Aorta (tissue), 5 donors: Measurements from ENCODE around the gene EXD3. TPM values are rescaled to one million over a fixed set of nuclear protein-coding genes. Genes with fewer than 3 reads are reported as not detected.
A peak's percentile ranks its signal among the peaks of the same experiment; 100 is the strongest.

Source experiments
- ATAC-seq: fragments of 200-7000 bp; cut with Tn5 transposase; one replicate; pipeline ENCODE4 v1.9.1; 2022; ENCODE audit warnings: moderate library complexity; ENCODE audit not compliant: low FRiP score
- DNase-seq, 2 donors: peaks; one replicate each; pipeline ENCODE4 v3.0.0-alpha.2; 2020
- H3K27ac ChIP-seq, 2 donors: one replicate each; pipeline ENCODE4 v1.5.1; 2013; ENCODE audit warnings: low read length in 2 of 2, mild to moderate bottlenecking in 2 of 2, moderate library complexity in 2 of 2, control low read depth in 1 of 2, inconsistent platforms in 1 of 2, low read depth in 1 of 2
- H3K27me3 ChIP-seq, 2 donors: one replicate each; pipeline ENCODE4 v1.6.1; 2013; ENCODE audit warnings: control low read depth in 1 of 2, low read length in 1 of 2, mild to moderate bottlenecking in 1 of 2, moderate library complexity in 1 of 2; ENCODE audit not compliant: insufficient read depth in 2 of 2, control insufficient read depth in 1 of 2
- H3K36me3 ChIP-seq, 2 donors: one replicate each; pipeline ENCODE4 v1.6.1; 2013; ENCODE audit warnings: control low read depth in 1 of 2, low read length in 1 of 2, mild to moderate bottlenecking in 1 of 2; ENCODE audit not compliant: insufficient read depth in 2 of 2, control insufficient read depth in 1 of 2
- H3K4me1 ChIP-seq, 2 donors: one replicate each; pipeline ENCODE4 v1.6.1; 2013; ENCODE audit warnings: low read length in 2 of 2, control low read depth in 1 of 2, mild to moderate bottlenecking in 1 of 2, moderate library complexity in 1 of 2; ENCODE audit not compliant: insufficient read depth in 2 of 2, control insufficient read depth in 1 of 2
- H3K4me3 ChIP-seq, 2 donors: one replicate each; pipeline ENCODE4 v1.5.1; 2013; ENCODE audit warnings: low read length in 2 of 2, control low read depth in 1 of 2, mild to moderate bottlenecking in 1 of 2
- H3K9me3 ChIP-seq: one replicate; pipeline ENCODE4 v1.6.1; 2013; ENCODE audit warnings: mild to moderate bottlenecking, low read length; ENCODE audit not compliant: control insufficient read depth
- WGBS, 2 donors: extraction: QIAGEN DNeasy Blood & Tissue Kit; methylation state at CpG; one replicate each; pipeline ENCODE4 v1.1.7; 2013; 5-methylcytosine and 5-hydroxymethylcytosine counted together
- intact Hi-C, 2 donors: fragments of 100-400 bp; cut with DNase I; formaldehyde crosslinking; loops; one replicate each; pipeline versions ENCODE4 v1.14.2 to v1.15.0; 2022
- polyA plus RNA-seq, 2 donors: library from polyadenylated mRNA; stranded (reverse); fragments of 200-250 nt; gene quantifications; one replicate each; pipeline ENCODE4 v1.2.3, GENCODE V29; 2013
- total RNA-seq, 2 donors: library from RNA; stranded (reverse); fragmentation: NEBNext Ultra II Directional; extraction: Animal tissue kit (Norgen Biotek cat#: 25700); gene quantifications; one replicate each; pipeline ENCODE4 v1.2.1, GENCODE V29; 2021
- donor health status: healthy with polysubstance abuse.
- donor health status: Bipolar disorder and iron deficiency.
- donor health status: DM: no; HTN: no; CAD: no.
- donor health status: DM: no; HTN: no; CAD: no.
- donor health status: DM: yes; HTN: yes; CAD: no.

EXD3 gene
- total and polyA plus RNA-seq, 4 donors, result 15.9 to 96.8 (median 30.0) TPM

- 81 to 83% methylated on average over 20 of the region's 20 CpGs for WGBS, 2 donors
- intact Hi-C loops, result no loop called here
- no peaks in the 10 kb centered on the region for H3K27me3 ChIP-seq
- no peaks in the 10 kb centered on the region for H3K9me3 ChIP-seq
- ATAC-seq (no peak), DNase-seq (no peak)
- H3K36me3 ChIP-seq, result no peaks in the 10 kb centered on the region
- no peaks in the 10 kb centered on the region for H3K4me1 ChIP-seq
- H3K4me3 ChIP-seq, result no peak overlapping the region
- no peak overlapping the region for H3K27ac ChIP-seq
Observed at GRCh38 chr9:137365552-137366444, 57.2 kb downstream of the EXD3 start.

- WGBS, 2 donors, result 93 to 96% methylated on average over 12 of the region's 12 CpGs
- no peaks in the 10 kb centered on the region for H3K4me1 ChIP-seq
- no peak overlapping the region for H3K27ac ChIP-seq
- H3K27me3 ChIP-seq, result no peaks in the 10 kb centered on the region
- no peak for DNase-seq
- H3K36me3 ChIP-seq, result no peaks in the 10 kb centered on the region
- H3K4me3 ChIP-seq, result no peak overlapping the region
- ATAC-seq, result no peak
- H3K9me3 ChIP-seq, result no peaks in the 10 kb centered on the region
- intact Hi-C loops, result no loop called here
Observed at GRCh38 chr9:137365056-137365455, 57.9 kb downstream of the EXD3 start.

- H3K36me3 ChIP-seq, result no peaks in the 10 kb centered on the region
- intact Hi-C loops, result no loop called here
- WGBS, 2 donors, result 95 to 99% methylated on average over 5 of the region's 5 CpGs
- no peak overlapping the region for H3K4me3 ChIP-seq
- DNase-seq (no peak), ATAC-seq (no peak)
- H3K27ac ChIP-seq, result no peak overlapping the region
- H3K9me3 ChIP-seq, result peaks cover 3% of the 10 kb centered on the region
- H3K27me3 ChIP-seq, result no peaks in the 10 kb centered on the region
- no peaks in the 10 kb centered on the region for H3K4me1 ChIP-seq
Observed at GRCh38 chr9:137359850-137360249, 63.1 kb downstream of the EXD3 start.

GRCh38 chr9:137358126-137358525, 64.8 kb downstream of the EXD3 start:
- H3K27ac ChIP-seq, result no peak overlapping the region
- 96% methylated on average over 10 of the region's 10 CpGs for WGBS, 2 donors
- ATAC-seq (no peak), DNase-seq (no peak)
- no peaks in the 10 kb centered on the region for H3K4me1 ChIP-seq
- H3K9me3 ChIP-seq, result peaks cover 3% of the 10 kb centered on the region
- no peak overlapping the region for H3K4me3 ChIP-seq
- no peaks in the 10 kb centered on the region for H3K36me3 ChIP-seq
- no peaks in the 10 kb centered on the region for H3K27me3 ChIP-seq
- intact Hi-C loops, result no loop called here

GRCh38 chr9:137357166-137357565, 65.8 kb downstream of the EXD3 start:
- intact Hi-C loops, result no loop called here
- ATAC-seq, result no peak

GRCh38 chr9:137355761-137356365, 67.1 kb downstream of the EXD3 start:
- 86 to 90% methylated on average over 18 of the region's 18 CpGs for WGBS, 2 donors
- intact Hi-C loops, result no loop called here
- no peak overlapping the region for H3K4me3 ChIP-seq
- ATAC-seq (no peak), DNase-seq (no peak)
- H3K9me3 ChIP-seq, result peaks cover 3% of the 10 kb centered on the region
- H3K27me3 ChIP-seq, result no peaks in the 10 kb centered on the region
- no peak overlapping the region for H3K27ac ChIP-seq
- no peaks in the 10 kb centered on the region for H3K36me3 ChIP-seq
- no peaks in the 10 kb centered on the region for H3K4me1 ChIP-seq

More at GRCh38 chr9:137357166-137357565, 65.8 kb downstream of the EXD3 start:
- H3K27me3 ChIP-seq, result no peaks in the 10 kb centered on the region
- 86 to 88% methylated on average over 4 of the region's 4 CpGs for WGBS, 2 donors
- no peaks in the 10 kb centered on the region for H3K4me1 ChIP-seq
- no peak overlapping the region for H3K27ac ChIP-seq
- peaks cover 3% of the 10 kb centered on the region for H3K9me3 ChIP-seq
- no peaks in the 10 kb centered on the region for H3K36me3 ChIP-seq
- no peak for DNase-seq
- H3K4me3 ChIP-seq, result no peak overlapping the region

- DNase-seq (no peak), ATAC-seq (peak; percentile 31)
- no peak overlapping the region for H3K4me3 ChIP-seq
- no peaks in the 10 kb centered on the region for H3K27me3 ChIP-seq
- no peaks in the 10 kb centered on the region for H3K36me3 ChIP-seq
- peaks cover 3% of the 10 kb centered on the region for H3K9me3 ChIP-seq
- no peaks in the 10 kb centered on the region for H3K4me1 ChIP-seq
- intact Hi-C loops, result no loop called here
- 91 to 92% methylated on average over 29 of the region's 30 CpGs for WGBS, 2 donors
- H3K27ac ChIP-seq, result no peak overlapping the region
Observed at GRCh38 chr9:137354845-137355760, 67.9 kb downstream of the EXD3 start.

- Histone ChIP-seq H3K4me3 (no peak overlapping the region), H3K27me3 (no peaks in the 10 kb centered on the region), H3K36me3 (no peaks in the 10 kb centered on the region), H3K4me1 (no peaks in the 10 kb centered on the region), H3K9me3 (peaks cover 3% of the 10 kb centered on the region), H3K27ac (no peak overlapping the region)
- ATAC-seq, result peak; percentile 50
- 96% methylated on average over 28 of the region's 28 CpGs for WGBS, 2 donors
- DNase-seq, result no peak
- intact Hi-C loops, result no loop called here
Observed at GRCh38 chr9:137354153-137354844, 68.7 kb downstream of the EXD3 start.
